NCI-H1694 (cell line): ENCODE results near the gene LPCAT2.
"Not testable (repeated sequence)": the region's sequence is repeated elsewhere in the genome, so short reads cannot be mapped to it uniquely, and the experiment has no call there.

Experiments
- DNase-seq: peaks from one replicate; lab custom pipeline; 2025; lab: John Stamatoyannopoulos, UW

The LPCAT2 gene

GRCh38 chr16:55605754-55606336 lies 97.0 kb downstream of the LPCAT2 start:
- DNase-seq, result no peak

GRCh38 chr16:55613613-55614335 lies 104.9 kb downstream of the LPCAT2 start:
- DNase-seq, result no peak

- DNase-seq, result no peak
Measured at GRCh38 chr16:55615071-55615470, 106.2 kb downstream of the LPCAT2 start.

GRCh38 chr16:55615670-55616069 lies 106.8 kb downstream of the LPCAT2 start:
- not testable (repeated sequence) for DNase-seq

- DNase-seq, result no peak
Measured at GRCh38 chr16:55621771-55622170, 112.9 kb downstream of the LPCAT2 start.

- no peak for DNase-seq
Measured at GRCh38 chr16:55622272-55622671, 113.4 kb downstream of the LPCAT2 start.

GRCh38 chr16:55622930-55623561 lies 114.2 kb downstream of the LPCAT2 start:
- DNase-seq, result peak; percentile 0

GRCh38 chr16:55623640-55624039 lies 114.8 kb downstream of the LPCAT2 start:
- no peak for DNase-seq

GRCh38 chr16:55624696-55625095 lies 115.8 kb downstream of the LPCAT2 start:
- DNase-seq, result no peak

GRCh38 chr16:55625843-55626242 lies 117.0 kb downstream of the LPCAT2 start:
- no peak for DNase-seq

GRCh38 chr16:55628306-55628968 lies 119.6 kb downstream of the LPCAT2 start:
- no peak for DNase-seq

GRCh38 chr16:55630774-55631173 lies 121.9 kb downstream of the LPCAT2 start:
- DNase-seq, result no peak

GRCh38 chr16:55632259-55632658 lies 123.4 kb downstream of the LPCAT2 start:
- no peak for DNase-seq

GRCh38 chr16:55634193-55634592 lies 125.3 kb downstream of the LPCAT2 start:
- no peak for DNase-seq
